ENCODE results near the gene KPNB1. TPM values are rescaled to one million over a fixed set of nuclear protein-coding genes. Genes with fewer than 3 reads are reported as not detected.

Gene KPNB1
- total and polyA plus RNA-seq, 2 experiments from 2014 or later: 274 to 599 TPM

DNA sequence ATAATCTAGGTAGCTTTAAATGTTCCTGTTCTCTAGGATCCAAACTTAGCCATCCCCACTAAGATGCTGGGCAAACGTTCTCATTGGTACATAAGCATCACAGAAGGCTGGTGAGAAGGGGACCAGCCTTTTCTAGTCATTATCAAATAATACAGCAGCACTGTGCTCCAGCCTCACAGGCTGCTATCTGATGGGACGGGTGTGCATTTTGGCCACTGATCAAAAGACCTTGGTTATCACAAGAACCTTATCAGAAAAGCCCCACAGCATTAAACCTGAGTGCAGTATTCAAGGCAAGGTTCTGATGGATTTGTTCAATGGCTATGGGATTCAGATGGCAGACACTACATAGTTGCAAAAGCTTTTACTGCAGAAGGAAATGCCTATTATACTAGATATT lies 19.1 kb upstream of the KPNB1 start (continued):
- TF ChIP-seq ZNF462 (CRISPR knock-in tag; IDR thresholded peaks at IDR 0.05) (no peak), ZNF331 (CRISPR knock-in tag; IDR thresholded peaks at IDR 0.05; ENCODE audit: low read depth) (no peak)

DNA sequence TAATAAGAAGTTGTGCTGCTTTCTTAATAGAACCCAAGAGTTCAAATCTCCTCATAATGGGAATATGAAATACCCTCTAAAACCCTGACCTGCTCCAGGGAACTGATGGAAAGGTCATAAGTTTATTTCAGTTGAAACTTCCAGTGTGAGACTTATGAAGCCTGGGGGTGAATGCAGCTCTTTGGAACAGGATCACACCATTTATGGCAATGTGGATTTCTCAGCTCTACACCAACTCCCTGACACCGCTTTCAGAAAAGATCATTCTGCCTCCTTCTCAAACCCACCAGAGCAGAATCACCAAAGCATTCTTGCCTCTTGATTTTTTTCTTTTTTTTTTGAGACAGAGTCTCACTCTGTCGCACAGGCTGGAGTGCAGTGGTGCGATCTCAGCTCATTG lies 16.7 kb upstream of the KPNB1 start:
- H3K9me2 ChIP-seq (ENCODE audit: insufficient read depth): no peaks in the 10 kb centered on the region
- Mint-ChIP-seq H3K27ac (no peak overlapping the region), H3K9me3 (no peaks in the 10 kb centered on the region), H3K36me3 (ENCODE audit: low read depth) (peaks cover 7% of the 10 kb centered on the region; the same call in 2 of the 3 replicates), H3K4me3 (no peak overlapping the region), H3K27me3 (ENCODE audit: insufficient read depth, low read depth, poor library complexity) (peaks cover 6% of the 10 kb centered on the region), H3K4me1 (no peaks in the 10 kb centered on the region)
- H3K4me2 ChIP-seq: no peak overlapping the region
- H3K27ac ChIP-seq (ENCODE audit: low read depth): no peak overlapping the region
- DNase-seq (ENCODE audit: low spot score) (no peak), ATAC-seq (no peak)
- no peaks in the 10 kb centered on the region for H3K36me3 ChIP-seq (ENCODE audit: insufficient read depth)
- H3K4me1 ChIP-seq (ENCODE audit: insufficient read depth): no peaks in the 10 kb centered on the region
- no peaks in the 10 kb centered on the region; the same call in 1 of the 2 replicates for H4K20me1 ChIP-seq (replicated peaks; ENCODE audit: insufficient read depth)
- no peak overlapping the region for H2AFZ ChIP-seq
- H3K4me3 ChIP-seq: no peak overlapping the region
- no peaks in the 10 kb centered on the region for H3K27me3 ChIP-seq (ENCODE audit: insufficient read depth)
- H3F3A ChIP-seq (replicated peaks; ENCODE audit: low read depth): no peaks in the 10 kb centered on the region
- no peaks in the 10 kb centered on the region for H3K79me2 ChIP-seq (replicated peaks; ENCODE audit: insufficient read depth)
- TF ChIP-seq POLR2AphosphoS5 (IDR thresholded peaks at IDR 0.05; ENCODE audit: low read depth) (no peak), EZH2 (IDR thresholded peaks at IDR 0.05; ENCODE audit: low read depth, unreplicated experiment) (no peak), EZH2phosphoT487 (IDR thresholded peaks at IDR 0.05; ENCODE audit: unreplicated experiment) (no peak), CREB1 (CRISPR knock-in tag; IDR thresholded peaks at IDR 0.05; ENCODE audit: low read depth) (no peak), ZNF114 (CRISPR knock-in tag; IDR thresholded peaks at IDR 0.05) (no peak), ZNF462 (CRISPR knock-in tag; IDR thresholded peaks at IDR 0.05) (no peak)
- TF ChIP-seq, protein P1, sequence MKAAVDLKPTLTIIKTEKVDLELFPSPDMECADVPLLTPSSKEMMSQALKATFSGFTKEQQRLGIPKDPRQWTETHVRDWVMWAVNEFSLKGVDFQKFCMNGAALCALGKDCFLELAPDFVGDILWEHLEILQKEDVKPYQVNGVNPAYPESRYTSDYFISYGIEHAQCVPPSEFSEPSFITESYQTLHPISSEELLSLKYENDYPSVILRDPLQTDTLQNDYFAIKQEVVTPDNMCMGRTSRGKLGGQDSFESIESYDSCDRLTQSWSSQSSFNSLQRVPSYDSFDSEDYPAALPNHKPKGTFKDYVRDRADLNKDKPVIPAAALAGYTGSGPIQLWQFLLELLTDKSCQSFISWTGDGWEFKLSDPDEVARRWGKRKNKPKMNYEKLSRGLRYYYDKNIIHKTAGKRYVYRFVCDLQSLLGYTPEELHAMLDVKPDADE (IDR thresholded peaks at IDR 0.05): no peak
